AG09309 (cell line): ENCODE results near the gene DCUN1D3.
A peak's percentile ranks its signal among the peaks of the same experiment; 100 is the strongest.
"Not testable (repeated sequence)": the region's sequence is repeated elsewhere in the genome, so short reads cannot be mapped to it uniquely, and the experiment has no call there.

Experiments used
- DNase-seq: peaks from one replicate; pipeline ENCODE4 v3.0.0-alpha.2; 2010; ENCODE audit warnings: low read depth
- H3K4me3 ChIP-seq: 2 replicates; pipeline ENCODE4 v1.5.1; 2011; ENCODE audit warnings: mild to moderate bottlenecking, low read depth, low read length, moderate library complexity; ENCODE audit not compliant: control insufficient read depth
- TF ChIP-seq, protein P1 (sequence below): IDR thresholded peaks from 2 replicates; pipeline ENCODE4 v1.5.1; 2011; ENCODE audit warnings: mild to moderate bottlenecking, low read depth, low read length, inconsistent platforms; ENCODE audit not compliant: insufficient read depth, control insufficient read depth; ENCODE audit errors: missing control alignments

Gene DCUN1D3, protein sequence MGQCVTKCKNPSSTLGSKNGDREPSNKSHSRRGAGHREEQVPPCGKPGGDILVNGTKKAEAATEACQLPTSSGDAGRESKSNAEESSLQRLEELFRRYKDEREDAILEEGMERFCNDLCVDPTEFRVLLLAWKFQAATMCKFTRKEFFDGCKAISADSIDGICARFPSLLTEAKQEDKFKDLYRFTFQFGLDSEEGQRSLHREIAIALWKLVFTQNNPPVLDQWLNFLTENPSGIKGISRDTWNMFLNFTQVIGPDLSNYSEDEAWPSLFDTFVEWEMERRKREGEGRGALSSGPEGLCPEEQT

DNA sequence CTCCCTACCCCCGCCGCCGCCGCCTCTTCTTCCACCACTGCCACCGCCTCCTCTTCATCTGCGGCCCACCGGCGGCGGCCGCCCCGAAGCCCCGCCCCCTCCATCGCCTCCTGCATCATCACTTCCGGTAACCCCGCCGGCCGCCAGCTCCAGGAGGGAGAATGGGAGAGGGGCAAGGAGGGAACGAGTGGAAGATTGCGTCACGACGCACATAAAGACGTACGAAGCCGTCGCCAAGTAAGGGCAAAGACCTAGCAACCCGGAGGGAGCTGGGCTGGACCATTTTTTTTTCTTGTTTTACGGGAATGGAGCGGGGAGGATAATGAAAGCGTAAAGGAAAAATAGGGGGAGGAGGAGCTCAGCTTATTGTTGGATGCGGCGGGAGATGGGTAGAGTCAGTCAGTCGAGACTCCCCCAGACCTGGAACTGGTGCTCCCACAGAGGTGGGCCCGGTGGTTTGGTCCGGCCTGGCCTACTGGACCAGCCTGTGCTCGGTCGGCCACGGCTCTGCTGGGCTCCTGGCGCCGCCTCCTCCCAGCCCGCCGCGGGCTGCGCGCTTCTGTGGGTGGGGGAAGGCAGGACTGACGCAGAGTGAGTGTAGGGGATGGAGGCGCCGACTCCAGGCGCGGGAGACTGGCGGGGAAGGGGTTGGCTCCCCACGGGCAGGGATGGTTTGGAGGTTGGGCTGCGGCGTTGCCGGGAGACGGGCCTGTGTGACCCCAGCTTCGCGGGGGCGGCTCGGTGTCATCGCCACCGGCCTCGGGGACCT is at the start of gene DCUN1D3, which contains the start of gene LYRM1:
DCUN1D3 (minus strand) TSS at position 60 of the 769 bp plus-strand sequence. CDS start 37,820 bp downstream, outside the sequence.
LYRM1 (plus strand) TSS at position 473 of the 769 bp plus-strand sequence. CDS start 14,785 bp downstream, outside the sequence.
- DNase-seq: peak; percentile 98
- TF ChIP-seq, protein P1, sequence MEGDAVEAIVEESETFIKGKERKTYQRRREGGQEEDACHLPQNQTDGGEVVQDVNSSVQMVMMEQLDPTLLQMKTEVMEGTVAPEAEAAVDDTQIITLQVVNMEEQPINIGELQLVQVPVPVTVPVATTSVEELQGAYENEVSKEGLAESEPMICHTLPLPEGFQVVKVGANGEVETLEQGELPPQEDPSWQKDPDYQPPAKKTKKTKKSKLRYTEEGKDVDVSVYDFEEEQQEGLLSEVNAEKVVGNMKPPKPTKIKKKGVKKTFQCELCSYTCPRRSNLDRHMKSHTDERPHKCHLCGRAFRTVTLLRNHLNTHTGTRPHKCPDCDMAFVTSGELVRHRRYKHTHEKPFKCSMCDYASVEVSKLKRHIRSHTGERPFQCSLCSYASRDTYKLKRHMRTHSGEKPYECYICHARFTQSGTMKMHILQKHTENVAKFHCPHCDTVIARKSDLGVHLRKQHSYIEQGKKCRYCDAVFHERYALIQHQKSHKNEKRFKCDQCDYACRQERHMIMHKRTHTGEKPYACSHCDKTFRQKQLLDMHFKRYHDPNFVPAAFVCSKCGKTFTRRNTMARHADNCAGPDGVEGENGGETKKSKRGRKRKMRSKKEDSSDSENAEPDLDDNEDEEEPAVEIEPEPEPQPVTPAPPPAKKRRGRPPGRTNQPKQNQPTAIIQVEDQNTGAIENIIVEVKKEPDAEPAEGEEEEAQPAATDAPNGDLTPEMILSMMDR: no peak
- peak within 1 kb of the TSS; percentile 93 for H3K4me3 ChIP-seq

DNA sequence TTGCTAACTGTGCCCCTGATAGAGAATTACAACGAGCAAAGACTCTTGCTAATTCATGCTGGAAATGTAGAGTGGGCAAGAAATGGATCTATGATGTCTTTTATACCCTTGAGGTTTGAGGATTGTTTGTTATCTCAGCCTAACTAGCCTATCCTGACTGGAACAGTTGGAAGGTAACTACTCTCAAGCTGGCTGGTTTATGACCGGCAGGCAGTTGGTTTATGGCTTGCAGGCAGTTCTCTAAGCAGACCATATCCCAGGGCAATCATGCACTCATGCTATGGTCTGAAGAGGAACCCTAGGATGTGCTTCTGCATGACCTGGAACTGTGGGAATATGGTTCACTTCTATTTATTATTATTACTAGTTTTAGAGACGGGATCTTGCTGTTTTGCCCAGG is 49.5 kb upstream of the DCUN1D3 start:
- TF ChIP-seq, protein P1: no peak
- no peak for DNase-seq
- no peak overlapping the region for H3K4me3 ChIP-seq

DNA sequence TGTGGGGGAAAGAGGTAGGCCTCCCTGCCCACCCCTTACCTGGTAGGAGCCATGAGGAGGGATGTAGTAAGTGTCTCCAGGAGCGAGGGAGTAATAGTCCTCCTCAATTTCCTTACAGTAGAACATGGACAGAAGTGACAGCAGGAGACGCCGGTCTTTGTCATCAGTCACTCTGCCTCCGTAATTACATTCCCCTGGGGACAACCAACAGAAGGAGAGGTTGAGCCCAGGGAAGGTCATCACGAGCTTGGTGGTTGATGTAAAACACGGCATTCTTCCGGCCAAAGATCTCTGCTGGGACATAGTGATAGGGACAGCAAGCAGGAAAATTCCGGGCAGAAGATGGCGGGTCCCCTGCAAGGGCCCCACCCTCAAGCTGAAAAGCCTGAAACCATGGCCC is 48.3 kb upstream of the DCUN1D3 start:
- DNase-seq: no peak
- TF ChIP-seq, protein P1: no peak
- H3K4me3 ChIP-seq: no peak overlapping the region

DNA sequence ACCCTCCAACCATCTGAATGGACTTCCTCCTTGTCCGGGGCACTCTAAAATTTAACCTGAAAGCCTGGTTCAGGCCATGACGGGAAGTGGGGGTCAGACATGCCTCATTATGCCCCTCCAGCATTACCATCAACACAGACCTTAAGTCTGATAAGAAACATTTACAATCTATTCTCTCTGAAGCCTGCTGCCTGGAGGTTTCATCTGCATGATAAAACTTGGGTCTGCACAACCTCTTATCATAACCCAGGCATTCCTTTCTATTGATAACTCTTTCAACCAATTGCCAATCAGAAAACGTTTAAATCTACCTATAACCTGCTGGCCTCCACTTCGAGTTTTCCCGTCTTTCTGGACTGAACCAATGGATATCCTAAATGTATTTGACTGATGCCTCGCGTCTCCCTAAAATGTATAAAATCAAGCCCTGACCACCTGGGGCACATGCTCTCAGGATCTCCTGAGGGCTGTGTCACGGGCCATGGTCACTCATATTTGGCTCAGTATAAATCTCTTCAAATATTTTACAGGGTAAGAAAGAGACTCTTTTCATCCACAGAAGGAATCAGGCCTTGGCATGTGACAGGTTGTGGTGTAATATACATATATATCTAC is 46.0 kb upstream of the DCUN1D3 start:
- no peak overlapping the region for H3K4me3 ChIP-seq
- TF ChIP-seq, protein P1: no peak
- no peak for DNase-seq

DNA sequence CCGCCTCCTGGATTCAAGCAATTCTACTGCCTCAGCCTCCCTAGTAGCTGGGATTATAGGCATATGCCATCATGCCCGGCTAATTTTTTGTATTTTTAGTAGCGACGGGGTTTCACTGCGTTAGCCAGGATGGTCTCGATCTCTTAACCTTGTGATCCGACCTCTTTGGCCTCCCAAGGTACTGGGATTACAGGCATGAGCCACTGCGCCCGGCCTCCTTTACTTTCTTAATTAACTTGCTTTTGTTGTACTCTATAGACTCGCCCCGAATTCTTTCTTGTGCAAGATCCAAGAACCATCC is 45.4 kb upstream of the DCUN1D3 start:
- H3K4me3 ChIP-seq, DNase-seq: not testable (repeated sequence)

DNA sequence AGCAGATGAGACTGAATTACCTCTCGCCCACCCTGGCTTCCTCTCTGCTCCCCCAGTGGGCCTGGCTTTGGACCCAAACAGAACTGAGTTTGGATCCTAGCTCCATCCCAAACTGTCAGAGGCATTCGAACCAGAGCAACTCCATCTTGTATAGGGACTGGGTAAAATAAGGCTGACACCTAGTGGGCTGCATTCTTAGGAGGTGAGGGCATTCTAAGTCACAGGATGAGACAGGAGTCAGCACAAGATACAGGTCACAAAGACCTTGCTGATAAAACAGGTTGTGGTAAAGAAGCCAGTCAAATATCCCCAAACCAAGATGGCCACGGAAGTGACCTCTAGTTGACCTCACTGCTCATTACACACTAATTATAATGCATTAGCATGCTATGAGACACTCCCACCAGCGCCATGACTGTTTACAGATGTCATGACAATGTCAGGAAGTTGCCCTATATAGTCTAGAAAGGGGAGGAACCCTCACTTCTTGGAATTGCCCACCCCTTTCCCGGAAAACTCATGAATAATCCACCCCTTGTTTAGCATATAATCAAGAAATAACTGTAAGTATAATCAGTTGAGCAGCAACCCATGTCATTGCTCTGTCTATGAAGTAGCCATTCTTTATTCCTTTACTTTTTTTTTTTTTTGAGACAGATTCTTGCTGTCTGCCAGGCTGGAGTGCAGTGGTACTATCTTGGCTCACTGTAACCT is 44.9 kb upstream of the DCUN1D3 start:
- no peak for DNase-seq
- TF ChIP-seq, protein P1: no peak
- H3K4me3 ChIP-seq: no peak overlapping the region

DNA sequence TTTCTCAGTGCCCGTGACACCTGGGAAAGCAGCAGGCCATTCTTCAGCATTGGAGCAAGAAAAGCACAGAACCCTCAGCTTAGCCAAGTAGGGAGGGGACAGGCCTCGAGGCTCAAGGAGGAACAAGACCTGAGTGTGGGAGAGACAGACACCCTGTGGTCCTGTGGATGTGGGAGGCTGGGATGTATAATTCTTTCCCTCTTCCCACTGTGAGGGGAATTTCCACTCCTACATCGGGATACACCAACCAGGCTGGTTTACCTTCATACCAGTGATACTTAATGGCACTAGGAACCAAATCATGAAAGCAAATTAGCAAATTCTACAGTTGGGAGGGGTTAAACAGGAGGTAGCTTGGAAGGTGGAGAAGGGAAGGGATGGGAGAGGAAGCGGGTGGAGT is 42.1 kb upstream of the DCUN1D3 start:
- no peak overlapping the region for H3K4me3 ChIP-seq
- DNase-seq: no peak
- TF ChIP-seq, protein P1: no peak
